Thyroid gland (tissue), 4 donors: ENCODE results near the gene MCHR1. TPM values are rescaled to one million over a fixed set of nuclear protein-coding genes. Genes with fewer than 3 reads are reported as not detected.
"Not testable (repeated sequence)": the region's sequence is repeated elsewhere in the genome, so short reads cannot be mapped to it uniquely, and the experiment has no call there.

Experiments
- DNase-seq, 2 donors: peaks; one replicate each; pipeline ENCODE4 v3.0.0-alpha.2; 2019
- H3K27ac ChIP-seq, 3 donors: fragments of 200-600 bp; sonication (generic); 1 replicate in 2 of 3; 2 replicates in 1 of 3; pipeline ENCODE4 v1.5.1; 2016 to 2019; ENCODE audit warnings: mild to moderate bottlenecking in 1 of 3, moderate library complexity in 1 of 3
- H3K27me3 ChIP-seq: fragments of 200-600 bp; sonication (generic); one replicate; pipeline ENCODE4 v1.5.1; 2019
- H3K36me3 ChIP-seq, 2 donors: fragments of 200-600 bp; sonication (generic); one replicate each; pipeline ENCODE4 v1.5.1; 2016 to 2019
- H3K4me1 ChIP-seq, 2 donors: fragments of 200-600 bp; sonication (generic); one replicate each; pipeline ENCODE4 v1.5.1; 2017 to 2019
- H3K4me3 ChIP-seq, 3 donors: fragments of 200-600 bp; sonication (generic); replicated peaks in 1 of 3; 1 replicate in 2 of 3; 2 replicates in 1 of 3; pipeline ENCODE4 v1.5.1; 2016; ENCODE audit warnings: mild to moderate bottlenecking in 1 of 3
- H3K9me3 ChIP-seq: fragments of 200-600 bp; sonication (generic); one replicate; pipeline ENCODE4 v1.5.1; 2017
- POLR2A ChIP-seq, 2 donors: fragments of 450-650 bp; IDR thresholded peaks; one replicate each; pipeline ENCODE4 v1.6.1; 2017; ENCODE audit warnings: antibody characterized with exemption in 2 of 2, mild to moderate bottlenecking in 2 of 2, moderate library complexity in 1 of 2
- WGBS, 2 donors: methylation state at CpG; one replicate each; pipeline ENCODE4 v1.1.5; 2017; 5-methylcytosine and 5-hydroxymethylcytosine counted together
- intact Hi-C: fragments of 100-400 bp; cut with DNase I; formaldehyde crosslinking; loops from one replicate; pipeline ENCODE4 v1.15.1; 2023
- total RNA-seq, 4 donors: library from RNA; depleted of rRNA; stranded (reverse); fragments of >200 nt; gene quantifications; one replicate each; pipeline ENCODE4 v1.2.3, GENCODE V29; 2016
- TF ChIP-seq, protein P1 (sequence below), 6 experiments: fragments of 200-600 bp in 3 of 6; fragments of 450-650 bp in 3 of 6; sonication (generic) in 3 of 6; IDR thresholded peaks; one replicate each; pipeline ENCODE4 v1.5.1; 2016 to 2019; ENCODE audit warnings: antibody characterized with exemption in 6 of 6, mild to moderate bottlenecking in 2 of 6, inconsistent platforms in 1 of 6, moderate library complexity in 1 of 6

MCHR1 gene
- total RNA-seq, 4 donors from 2014 or later: not detected

DNA sequence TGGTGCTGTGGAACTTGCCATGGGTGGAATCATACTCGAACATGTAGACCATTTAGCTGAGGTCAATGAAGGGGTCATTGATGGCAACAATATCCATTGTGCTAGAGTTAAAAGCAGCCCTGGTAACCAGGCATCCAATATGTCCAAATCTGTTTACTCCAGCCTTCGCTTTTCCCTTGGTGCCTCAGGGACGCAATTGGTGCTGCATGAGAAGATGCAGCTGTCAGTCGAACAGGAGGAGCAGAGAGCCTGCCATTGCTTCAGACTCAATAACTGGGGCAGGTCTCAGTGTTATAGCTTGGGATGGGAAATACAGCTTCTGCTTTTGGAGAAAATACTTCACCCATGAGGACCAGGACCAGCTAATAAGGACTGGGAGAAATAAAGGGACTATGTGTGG lies 5.0 kb upstream of the MCHR1 start:
- 90% methylated on average over 4 of the region's 4 CpGs for WGBS, 2 donors
- no peak overlapping the region for H3K27ac ChIP-seq
- no peaks in the 10 kb centered on the region for H3K27me3 ChIP-seq
- H3K9me3 ChIP-seq: no peaks in the 10 kb centered on the region
- H3K4me3 ChIP-seq: no peak overlapping the region
- peaks cover 0 to 4% of the 10 kb centered on the region in 2 donors for H3K4me1 ChIP-seq
- no peaks in the 10 kb centered on the region for H3K36me3 ChIP-seq
- intact Hi-C loops: no loop called here
- DNase-seq: no peak
- TF ChIP-seq POLR2A (IDR thresholded peaks at IDR 0.05): no peak
- TF ChIP-seq, protein P1, sequence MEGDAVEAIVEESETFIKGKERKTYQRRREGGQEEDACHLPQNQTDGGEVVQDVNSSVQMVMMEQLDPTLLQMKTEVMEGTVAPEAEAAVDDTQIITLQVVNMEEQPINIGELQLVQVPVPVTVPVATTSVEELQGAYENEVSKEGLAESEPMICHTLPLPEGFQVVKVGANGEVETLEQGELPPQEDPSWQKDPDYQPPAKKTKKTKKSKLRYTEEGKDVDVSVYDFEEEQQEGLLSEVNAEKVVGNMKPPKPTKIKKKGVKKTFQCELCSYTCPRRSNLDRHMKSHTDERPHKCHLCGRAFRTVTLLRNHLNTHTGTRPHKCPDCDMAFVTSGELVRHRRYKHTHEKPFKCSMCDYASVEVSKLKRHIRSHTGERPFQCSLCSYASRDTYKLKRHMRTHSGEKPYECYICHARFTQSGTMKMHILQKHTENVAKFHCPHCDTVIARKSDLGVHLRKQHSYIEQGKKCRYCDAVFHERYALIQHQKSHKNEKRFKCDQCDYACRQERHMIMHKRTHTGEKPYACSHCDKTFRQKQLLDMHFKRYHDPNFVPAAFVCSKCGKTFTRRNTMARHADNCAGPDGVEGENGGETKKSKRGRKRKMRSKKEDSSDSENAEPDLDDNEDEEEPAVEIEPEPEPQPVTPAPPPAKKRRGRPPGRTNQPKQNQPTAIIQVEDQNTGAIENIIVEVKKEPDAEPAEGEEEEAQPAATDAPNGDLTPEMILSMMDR (IDR thresholded peaks at IDR 0.05): no peak

DNA sequence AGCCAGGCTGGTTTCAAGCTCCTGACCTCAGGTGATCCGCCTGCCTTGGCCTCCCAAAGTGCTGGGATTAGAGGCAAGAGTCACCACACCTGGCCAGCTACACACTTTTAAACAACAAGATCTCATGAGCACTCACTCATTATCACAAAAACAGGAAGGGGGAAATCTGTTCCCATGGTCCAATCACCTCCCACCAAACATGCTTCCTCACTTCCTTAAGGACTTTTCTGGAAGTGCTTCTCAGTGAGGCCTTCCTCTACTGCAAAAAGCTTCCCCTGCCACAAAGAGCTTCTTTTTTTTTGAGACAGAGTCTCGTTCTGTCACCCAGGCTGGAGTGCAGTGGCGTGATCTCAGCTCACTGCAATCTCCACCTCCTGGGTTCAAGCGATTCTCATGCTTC lies 3.1 kb upstream of the MCHR1 start:
- WGBS, 2 donors: 89 to 90% methylated on average over 4 of the region's 4 CpGs
- DNase-seq, H3K27me3 ChIP-seq, H3K4me1 ChIP-seq, H3K9me3 ChIP-seq, H3K27ac ChIP-seq, H3K4me3 ChIP-seq, H3K36me3 ChIP-seq, intact Hi-C loops: not testable (repeated sequence)

DNA sequence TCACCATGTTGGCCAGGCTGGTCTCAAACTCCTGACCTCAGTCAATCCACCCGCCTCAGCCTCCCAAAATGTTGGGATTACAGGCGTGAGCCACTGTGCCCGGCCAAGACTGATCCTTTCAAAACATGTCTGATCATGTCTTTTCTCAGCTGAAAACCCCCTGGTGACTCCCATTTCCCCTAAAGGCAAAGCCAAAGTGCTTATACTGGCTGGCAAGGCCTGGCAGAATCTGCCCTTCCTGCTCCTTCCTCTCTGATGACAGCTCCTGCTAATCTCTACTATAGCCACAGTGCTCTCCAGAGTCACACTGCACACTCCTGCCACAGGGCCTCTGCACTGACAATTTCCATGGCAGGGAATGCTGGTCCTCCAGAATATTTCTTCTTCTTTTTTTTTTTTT lies 2.6 kb upstream of the MCHR1 start:
- no peak for TF ChIP-seq POLR2A (IDR thresholded peaks at IDR 0.05)
- TF ChIP-seq, protein P1 (IDR thresholded peaks at IDR 0.05): no peak
- DNase-seq: no peak
- Histone ChIP-seq H3K4me1 (peaks cover 0 to 9% of the 10 kb centered on the region in 2 donors), H3K9me3 (no peaks in the 10 kb centered on the region), H3K4me3 (no peak overlapping the region), H3K27ac (no peak overlapping the region), H3K27me3 (no peaks in the 10 kb centered on the region), H3K36me3 (no peaks in the 10 kb centered on the region)
- 100% methylated on average over 3 of the region's 3 CpGs for WGBS, 2 donors
- intact Hi-C loops: no loop called here

DNA sequence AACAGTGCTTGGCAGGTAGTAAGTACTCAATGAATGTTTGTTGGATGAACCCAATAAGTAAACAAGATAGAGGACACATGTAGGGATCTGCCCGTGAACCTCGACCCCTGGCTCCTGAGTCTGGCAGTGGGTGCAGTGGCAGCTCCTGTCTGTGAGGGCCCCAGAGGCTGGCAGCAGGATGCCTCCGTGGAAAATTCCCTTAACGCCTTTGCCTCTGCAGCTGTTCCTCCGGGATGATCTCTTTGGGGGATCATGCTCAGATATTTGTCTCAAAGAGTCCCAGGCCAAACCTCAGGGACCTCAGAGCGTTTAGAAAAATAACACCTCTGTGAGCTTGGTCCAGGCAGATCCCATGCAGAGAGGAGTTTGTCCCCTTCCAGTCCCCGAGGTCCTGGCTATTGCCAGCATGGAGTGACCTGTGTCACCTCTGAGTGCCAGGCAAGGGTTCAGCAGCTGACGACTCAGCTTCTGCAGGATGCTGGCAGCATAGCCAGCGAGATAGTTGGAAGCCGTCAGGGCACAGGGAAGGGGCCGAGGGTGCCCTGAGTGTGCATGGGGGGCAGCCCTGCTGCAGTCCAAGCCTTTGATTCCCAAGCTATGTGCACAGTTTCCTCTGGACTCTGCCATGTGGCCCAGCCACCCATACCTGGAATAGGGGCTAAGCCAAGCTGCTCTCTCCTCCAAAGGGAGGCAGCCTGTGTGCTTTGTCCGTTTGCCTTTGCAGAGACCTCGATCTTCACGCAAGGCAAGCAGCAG lies 613 bp upstream of the MCHR1 start:
- WGBS, 2 donors: 56 to 84% methylated on average over 7 to 12 of the region's 14 CpGs
- Histone ChIP-seq H3K36me3 (no peaks in the 10 kb centered on the region), H3K4me1 (peaks cover 0 to 13% of the 10 kb centered on the region in 2 donors), H3K9me3 (no peaks in the 10 kb centered on the region), H3K27ac (no peak overlapping the region), H3K27me3 (no peaks in the 10 kb centered on the region), H3K4me3 (no peak overlapping the region)
- TF ChIP-seq, protein P1 (IDR thresholded peaks at IDR 0.05): no peak
- TF ChIP-seq POLR2A (IDR thresholded peaks at IDR 0.05): no peak
- no peak for DNase-seq
- intact Hi-C loops: no loop called here

DNA sequence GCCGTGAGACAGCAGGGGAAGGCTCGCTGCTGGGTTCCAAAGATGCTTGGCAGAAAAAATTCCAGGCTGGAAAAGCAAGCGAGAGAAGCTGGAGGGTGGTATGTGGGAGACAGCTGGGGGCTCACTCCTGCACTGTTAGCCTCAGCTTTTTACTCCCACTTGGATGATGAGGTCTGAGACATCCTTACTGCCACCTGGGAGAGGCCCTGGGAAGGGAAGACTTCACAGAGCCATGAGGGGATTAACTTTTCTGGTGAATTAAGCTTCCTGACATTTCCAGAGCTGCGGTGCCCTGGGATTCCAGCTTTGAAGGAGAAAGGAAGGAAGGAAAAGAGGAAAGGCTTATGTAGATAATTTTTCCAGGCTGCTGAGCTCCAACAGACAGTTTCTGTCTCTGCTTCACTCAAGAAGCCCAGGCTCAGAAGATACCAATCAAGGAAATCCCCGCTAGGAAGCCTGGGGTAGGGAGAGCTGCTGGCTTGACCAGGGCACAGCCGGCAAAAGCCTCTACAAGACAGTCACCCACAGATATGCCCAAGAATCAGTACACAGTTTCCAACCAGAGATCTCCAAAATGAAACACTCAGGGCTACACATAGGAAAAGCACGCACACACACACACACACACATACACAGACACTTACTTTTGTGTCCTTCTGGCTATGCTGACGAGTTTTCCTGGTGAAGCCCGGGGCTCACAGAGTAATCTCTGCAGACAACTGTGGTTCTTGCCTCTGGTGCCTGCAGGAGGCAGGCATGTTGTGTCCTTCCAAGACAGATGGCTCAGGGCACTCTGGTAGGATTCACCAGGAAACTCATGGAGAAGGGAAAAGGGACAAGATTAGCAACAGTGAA lies 907 bp downstream of the MCHR1 start:
- WGBS, 2 donors: 51 to 59% methylated on average over 9 of the region's 9 CpGs

More for the DNA sequence above, 907 bp downstream of the MCHR1 start:
- H3K27ac ChIP-seq: no peak overlapping the region
- DNase-seq: no peak
- H3K4me3 ChIP-seq: no peak overlapping the region
- no peaks in the 10 kb centered on the region for H3K27me3 ChIP-seq
- intact Hi-C loops: loop anchor here (5.0 to 10.0 kb wide), 2 partner anchors 82 to 215 kb away; no protein-coding TSS in a partner anchor
- H3K4me1 ChIP-seq: peaks cover 0 to 13% of the 10 kb centered on the region in 2 donors
- H3K9me3 ChIP-seq: no peaks in the 10 kb centered on the region
- no peaks in the 10 kb centered on the region for H3K36me3 ChIP-seq
- TF ChIP-seq POLR2A (IDR thresholded peaks at IDR 0.05): no peak
- TF ChIP-seq, protein P1 (IDR thresholded peaks at IDR 0.05): no peak
